Ammon's horn (tissue), 1 donor: ENCODE data around the gene ERCC1.
A peak's percentile ranks its signal among the peaks of the same experiment; 100 is the strongest.
"Not testable (repeated sequence)": the region's sequence is repeated elsewhere in the genome, so short reads cannot be mapped to it uniquely, and the experiment has no call there.

Source experiments
- DNase-seq: peaks from one replicate; pipeline ENCODE4 v3.0.0-alpha.2; 2016; ENCODE audit warnings: low spot score

Gene ERCC1

GRCh38 chr19:45455707-45456499 lies 32.2 kb upstream of the ERCC1 start:
- DNase-seq = peak; percentile 43

GRCh38 chr19:45451850-45452387 lies 28.2 kb upstream of the ERCC1 start:
- no peak for DNase-seq

- DNase-seq = no peak
Observed at GRCh38 chr19:45451131-45451849, 27.6 kb upstream of the ERCC1 start.

GRCh38 chr19:45450012-45450333 lies 26.3 kb upstream of the ERCC1 start:
- DNase-seq = no peak

GRCh38 chr19:45448887-45449299 lies 25.2 kb upstream of the ERCC1 start:
- DNase-seq = no peak

- DNase-seq = no peak
Observed at GRCh38 chr19:45448425-45448756, 24.7 kb upstream of the ERCC1 start.

GRCh38 chr19:45446944-45447343 lies 23.2 kb upstream of the ERCC1 start:
- DNase-seq = no peak

GRCh38 chr19:45446295-45446694 lies 22.6 kb upstream of the ERCC1 start:
- no peak for DNase-seq

- no peak for DNase-seq
Observed at GRCh38 chr19:45445139-45445538, 21.4 kb upstream of the ERCC1 start.

GRCh38 chr19:45444318-45445041 lies 20.8 kb upstream of the ERCC1 start:
- DNase-seq = peak; percentile 92

- peak; percentile 77 for DNase-seq
Observed at GRCh38 chr19:45443462-45444317, 20.0 kb upstream of the ERCC1 start.

GRCh38 chr19:45442778-45443461 lies 19.2 kb upstream of the ERCC1 start:
- peak; percentile 45 for DNase-seq

- no peak for DNase-seq
Observed at GRCh38 chr19:45442408-45442777, 18.7 kb upstream of the ERCC1 start.

GRCh38 chr19:45440873-45441654 lies 17.3 kb upstream of the ERCC1 start:
- no peak for DNase-seq

GRCh38 chr19:45440259-45440638 lies 16.5 kb upstream of the ERCC1 start:
- no peak for DNase-seq

- peak; percentile 82 for DNase-seq
Observed at GRCh38 chr19:45439569-45440258, 16.0 kb upstream of the ERCC1 start.

GRCh38 chr19:45439190-45439568 lies 15.5 kb upstream of the ERCC1 start:
- no peak for DNase-seq

- no peak for DNase-seq
Observed at GRCh38 chr19:45437328-45437727, 13.6 kb upstream of the ERCC1 start.

GRCh38 chr19:45432543-45432942 lies 8.8 kb upstream of the ERCC1 start:
- not testable (repeated sequence) for DNase-seq

- not testable (repeated sequence) for DNase-seq
Observed at GRCh38 chr19:45431008-45431407, 7.3 kb upstream of the ERCC1 start.
